Parathyroid adenoma (tissue), 2 donors: ENCODE measurements around the gene CD300LG.

ENCODE experiments used
- H2AFZ ChIP-seq: fragments of 300-600 bp; sonication (generic); one replicate; pipeline ENCODE4 v1.7.0; 2017; ENCODE audit warnings: antibody characterized with exemption, mild to moderate bottlenecking
- H3K27ac ChIP-seq: fragments of 300-600 bp; sonication (generic); one replicate; pipeline ENCODE4 v1.7.0; 2017
- H3K27me3 ChIP-seq: fragments of 300-600 bp; sonication (generic); one replicate; pipeline ENCODE4 v1.7.0; 2017; ENCODE audit warnings: low read length; ENCODE audit not compliant: control insufficient read depth, insufficient read depth
- H3K36me3 ChIP-seq: fragments of 300-600 bp; sonication (generic); one replicate; pipeline ENCODE4 v1.7.0; 2017; ENCODE audit warnings: low read length; ENCODE audit not compliant: control insufficient read depth, insufficient read depth
- H3K4me1 ChIP-seq: fragments of 300-600 bp; sonication (generic); one replicate; pipeline ENCODE4 v1.7.0; 2017; ENCODE audit warnings: control low read depth
- H3K4me2 ChIP-seq: fragments of 300-600 bp; sonication (generic); one replicate; pipeline ENCODE4 v1.7.0; 2017; ENCODE audit warnings: low read length
- H3K4me3 ChIP-seq: fragments of 300-600 bp; sonication (generic); one replicate; pipeline ENCODE4 v1.7.0; 2017; ENCODE audit warnings: low read depth, low read length
- H3K79me2 ChIP-seq: fragments of 300-600 bp; sonication (generic); one replicate; pipeline ENCODE4 v1.7.0; 2017; ENCODE audit warnings: control low read depth
- H3K9ac ChIP-seq: fragments of 300-600 bp; sonication (generic); one replicate; pipeline ENCODE4 v1.7.0; 2017; ENCODE audit warnings: mild to moderate bottlenecking
- H3K9me3 ChIP-seq: fragments of 300-600 bp; sonication (generic); one replicate; pipeline ENCODE4 v1.7.0; 2017; ENCODE audit warnings: low read length; ENCODE audit not compliant: control insufficient read depth
- TF ChIP-seq, protein P1 (sequence below): fragments of 300-600 bp; sonication (generic); IDR thresholded peaks from one replicate; pipeline ENCODE4 v1.7.0; 2017; ENCODE audit warnings: antibody characterized with exemption, mild to moderate bottlenecking
- donor health status: primary hyperparathyroidism.

The CD300LG gene

DNA sequence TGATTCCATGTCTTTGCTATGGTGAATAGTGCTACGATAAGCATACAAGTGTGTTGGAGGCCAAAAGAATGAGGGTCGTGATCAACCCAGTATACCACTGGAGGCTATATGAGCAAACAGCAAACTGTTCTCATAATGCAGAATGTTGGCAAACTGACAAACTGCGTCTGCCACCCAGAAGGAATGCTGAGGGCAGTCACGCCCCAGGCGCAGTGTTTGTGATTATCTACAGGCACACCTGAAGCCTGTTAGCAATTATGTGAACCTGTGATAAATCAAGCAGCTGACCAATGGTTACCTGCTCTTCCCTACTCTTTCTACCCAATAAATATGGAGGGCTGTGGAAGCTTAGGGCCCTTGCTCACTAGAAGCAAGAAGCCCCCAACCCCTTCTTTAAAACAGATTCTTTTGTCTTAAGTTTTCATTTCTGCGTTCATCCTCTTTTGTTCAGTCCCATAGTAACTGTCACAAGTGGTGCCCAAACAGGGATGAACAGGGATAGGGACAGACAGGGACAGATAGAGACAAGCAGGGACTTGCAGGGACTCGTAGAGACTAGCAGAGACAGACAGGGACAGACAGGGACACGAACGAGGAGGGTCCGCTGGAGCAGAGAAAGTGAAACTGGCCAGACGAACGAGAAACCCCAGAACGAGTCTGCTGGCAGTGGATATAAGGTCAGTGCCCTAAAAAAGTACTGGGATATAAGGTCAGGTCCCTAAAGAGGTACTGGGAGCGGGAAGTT lies 25.1 kb downstream of the CD300LG start:
- H3K9ac ChIP-seq = no peak overlapping the region
- no peak overlapping the region for H3K27ac ChIP-seq

DNA sequence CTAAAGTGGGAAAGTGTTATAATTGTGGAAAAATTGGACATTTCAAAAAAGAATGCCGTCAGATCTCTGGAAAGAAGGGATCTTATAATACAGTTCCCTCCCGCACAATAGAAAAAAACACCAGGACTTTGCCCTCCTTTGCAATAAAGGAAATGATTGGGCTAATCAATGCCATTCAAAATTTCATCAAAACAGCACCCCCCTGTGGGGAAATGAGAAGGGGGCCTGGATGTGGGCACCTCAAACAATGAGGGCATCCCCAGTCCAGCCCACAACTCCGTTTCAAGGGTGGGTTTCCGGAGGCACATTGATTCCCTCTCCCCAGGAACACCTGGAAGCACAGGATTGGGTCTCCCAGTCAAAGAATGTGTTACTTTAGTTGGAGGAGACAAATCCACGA lies 26.1 kb downstream of the CD300LG start:
- H3K4me3 ChIP-seq = no peak overlapping the region
- H3K27me3 ChIP-seq = no peaks in the 10 kb centered on the region
- H3K79me2 ChIP-seq = peaks cover under 1% of the 10 kb centered on the region
- no peaks in the 10 kb centered on the region for H3K36me3 ChIP-seq
- H2AFZ ChIP-seq = no peak overlapping the region
- no peak overlapping the region for H3K4me2 ChIP-seq
- no peak overlapping the region for H3K9ac ChIP-seq
- no peaks in the 10 kb centered on the region for H3K9me3 ChIP-seq
- TF ChIP-seq, protein P1, sequence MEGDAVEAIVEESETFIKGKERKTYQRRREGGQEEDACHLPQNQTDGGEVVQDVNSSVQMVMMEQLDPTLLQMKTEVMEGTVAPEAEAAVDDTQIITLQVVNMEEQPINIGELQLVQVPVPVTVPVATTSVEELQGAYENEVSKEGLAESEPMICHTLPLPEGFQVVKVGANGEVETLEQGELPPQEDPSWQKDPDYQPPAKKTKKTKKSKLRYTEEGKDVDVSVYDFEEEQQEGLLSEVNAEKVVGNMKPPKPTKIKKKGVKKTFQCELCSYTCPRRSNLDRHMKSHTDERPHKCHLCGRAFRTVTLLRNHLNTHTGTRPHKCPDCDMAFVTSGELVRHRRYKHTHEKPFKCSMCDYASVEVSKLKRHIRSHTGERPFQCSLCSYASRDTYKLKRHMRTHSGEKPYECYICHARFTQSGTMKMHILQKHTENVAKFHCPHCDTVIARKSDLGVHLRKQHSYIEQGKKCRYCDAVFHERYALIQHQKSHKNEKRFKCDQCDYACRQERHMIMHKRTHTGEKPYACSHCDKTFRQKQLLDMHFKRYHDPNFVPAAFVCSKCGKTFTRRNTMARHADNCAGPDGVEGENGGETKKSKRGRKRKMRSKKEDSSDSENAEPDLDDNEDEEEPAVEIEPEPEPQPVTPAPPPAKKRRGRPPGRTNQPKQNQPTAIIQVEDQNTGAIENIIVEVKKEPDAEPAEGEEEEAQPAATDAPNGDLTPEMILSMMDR = peak; percentile 7
- no peak overlapping the region for H3K27ac ChIP-seq
- peaks cover 22% of the 10 kb centered on the region for H3K4me1 ChIP-seq

More for the DNA sequence above, 25.1 kb downstream of the CD300LG start:
- H3K9me3 ChIP-seq = no peaks in the 10 kb centered on the region
- H3K4me1 ChIP-seq = peaks cover 21% of the 10 kb centered on the region
- H3K4me2 ChIP-seq = no peak overlapping the region
- no peaks in the 10 kb centered on the region for H3K27me3 ChIP-seq
- no peak overlapping the region for H2AFZ ChIP-seq
- no peaks in the 10 kb centered on the region for H3K79me2 ChIP-seq
- TF ChIP-seq, protein P1 = no peak
- no peaks in the 10 kb centered on the region for H3K36me3 ChIP-seq
- H3K4me3 ChIP-seq = no peak overlapping the region

DNA sequence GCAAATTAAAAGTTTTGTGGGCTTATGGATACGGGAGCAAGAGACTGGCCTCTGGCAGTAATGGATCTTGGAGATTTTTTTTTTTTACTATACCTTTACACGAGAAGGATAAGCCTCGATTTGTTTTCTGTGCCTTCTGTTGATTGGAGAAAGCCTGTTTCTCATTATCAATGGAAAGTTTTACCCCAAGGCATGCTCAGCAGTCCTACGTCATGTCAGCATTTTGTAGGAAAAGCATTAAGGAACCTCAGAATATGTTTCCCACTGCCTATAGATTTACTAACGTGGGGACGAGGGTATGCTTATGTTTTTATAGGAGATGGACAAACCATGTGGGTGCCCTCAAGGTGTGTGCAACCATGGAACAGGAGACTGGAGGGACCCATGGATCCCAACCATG lies 26.8 kb downstream of the CD300LG start:
- Histone ChIP-seq H3K79me2 (peaks cover 2% of the 10 kb centered on the region), H3K27ac (no peak overlapping the region), H3K36me3 (no peaks in the 10 kb centered on the region), H3K9me3 (no peaks in the 10 kb centered on the region), H3K27me3 (no peaks in the 10 kb centered on the region), H3K4me3 (no peak overlapping the region), H3K9ac (no peak overlapping the region), H3K4me2 (peak overlapping the region; percentile 28), H2AFZ (peak overlapping the region; percentile 26), H3K4me1 (peaks cover 25% of the 10 kb centered on the region)
- TF ChIP-seq, protein P1 = no peak

DNA sequence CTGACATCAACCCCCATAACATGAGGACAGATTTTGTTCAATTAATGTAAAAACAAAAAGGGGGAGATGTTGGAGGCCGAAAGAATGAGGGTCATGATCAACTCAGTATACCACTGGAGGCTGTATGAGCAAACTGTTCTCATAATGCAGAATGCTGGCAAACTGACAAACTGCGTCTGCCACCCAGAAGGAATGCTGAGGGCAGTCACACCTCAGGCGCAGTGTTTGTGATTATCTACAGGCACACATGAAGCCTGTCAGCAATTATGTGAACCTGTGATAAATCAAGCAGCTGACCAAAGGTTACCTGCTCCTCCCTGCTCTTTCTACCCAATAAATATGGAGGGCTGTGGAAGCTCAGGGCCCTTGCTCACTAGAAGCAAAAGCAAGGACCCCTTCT lies 27.3 kb downstream of the CD300LG start:
- Histone ChIP-seq H3K4me2 (peak overlapping the region; percentile 34), H3K79me2 (peaks cover 2% of the 10 kb centered on the region), H3K4me1 (peaks cover 26% of the 10 kb centered on the region), H3K9ac (no peak overlapping the region), H3K4me3 (no peak overlapping the region), H3K9me3 (no peaks in the 10 kb centered on the region), H3K27ac (no peak overlapping the region), H3K27me3 (no peaks in the 10 kb centered on the region), H3K36me3 (no peaks in the 10 kb centered on the region), H2AFZ (peak overlapping the region; percentile 26)
- TF ChIP-seq, protein P1 = no peak
